Mesendoderm (in vitro differentiated cells): ENCODE data around the gene RIOK3.

Experiments
- DNase-seq: peaks from one replicate; pipeline ENCODE4 v3.0.0; 2013
- H2AK5ac ChIP-seq: 2 replicates; pipeline ENCODE4 v1.6.1; 2013; ENCODE audit warnings: low read length, inconsistent platforms
- H2BK120ac ChIP-seq: 2 replicates; pipeline ENCODE4 v1.6.1; 2013; ENCODE audit warnings: low read depth, mild to moderate bottlenecking, low read length, moderate library complexity, mixed read lengths
- H2BK15ac ChIP-seq: replicated peaks from 2 replicates; pipeline ENCODE4 v1.6.1; 2013; ENCODE audit warnings: low read depth, mild to moderate bottlenecking, moderate library complexity
- H2BK5ac ChIP-seq: 2 replicates; pipeline ENCODE4 v1.6.1; 2013; ENCODE audit warnings: low read length, inconsistent platforms
- H3K18ac ChIP-seq: 2 replicates; pipeline ENCODE4 v1.6.1; 2013; ENCODE audit warnings: mild to moderate bottlenecking, low read length, mixed read lengths
- H3K23ac ChIP-seq: one replicate; pipeline ENCODE4 v1.6.1; 2013; ENCODE audit warnings: low read length
- H3K27ac ChIP-seq: 2 replicates; pipeline ENCODE4 v1.5.1; 2013; ENCODE audit warnings: low read depth, mild to moderate bottlenecking, inconsistent platforms, low read length, moderate library complexity
- H3K27me3 ChIP-seq: 2 replicates; pipeline ENCODE4 v1.6.1; 2013; ENCODE audit warnings: low read length, control low read depth, mild to moderate bottlenecking, inconsistent platforms; ENCODE audit not compliant: insufficient read depth, poor library complexity
- H3K36me3 ChIP-seq: 2 replicates; pipeline ENCODE4 v1.6.1; 2013; ENCODE audit warnings: low read length, inconsistent platforms; ENCODE audit not compliant: control insufficient read depth, insufficient read depth
- H3K4ac ChIP-seq: one replicate; pipeline ENCODE4 v1.6.1; 2013; ENCODE audit warnings: low read depth, mild to moderate bottlenecking, low read length, moderate library complexity
- H3K4me1 ChIP-seq: 2 replicates; pipeline ENCODE4 v1.6.1; 2013; ENCODE audit warnings: low read depth, low read length, inconsistent platforms; ENCODE audit not compliant: control insufficient read depth
- H3K4me2 ChIP-seq: 2 replicates; pipeline ENCODE4 v1.6.1; 2013; ENCODE audit warnings: low read length
- H3K4me3 ChIP-seq: 2 replicates; pipeline ENCODE4 v1.5.1; 2013; ENCODE audit warnings: mild to moderate bottlenecking, low read length
- H3K56ac ChIP-seq: one replicate; pipeline ENCODE4 v1.6.1; 2013; ENCODE audit warnings: low read length
- H3K79me1 ChIP-seq: 2 replicates; pipeline ENCODE4 v1.6.1; 2013; ENCODE audit warnings: low read length, inconsistent platforms
- H3K79me2 ChIP-seq: 2 replicates; pipeline ENCODE4 v1.6.1; 2013; ENCODE audit warnings: mild to moderate bottlenecking, low read length; ENCODE audit not compliant: control insufficient read depth, insufficient read depth
- H3K9ac ChIP-seq: 2 replicates; pipeline ENCODE4 v1.6.1; 2013; ENCODE audit warnings: low read length, inconsistent platforms
- H4K5ac ChIP-seq: one replicate; pipeline ENCODE4 v1.6.1; 2013; ENCODE audit warnings: low read length
- H4K8ac ChIP-seq: one replicate; pipeline ENCODE4 v1.6.1; 2013; ENCODE audit warnings: low read depth, mild to moderate bottlenecking, control low read depth, low read length, moderate library complexity
- WGBS: extraction: QIAGEN DNeasy Blood & Tissue Kit; methylation state at CpG from one replicate; pipeline ENCODE4 v1.1.7; 2013; ENCODE audit warnings: low lambda C conversion rate, missing lambda C conversion rate; ENCODE audit not compliant: insufficient coverage; ENCODE audit errors: extremely low coverage; 5-methylcytosine and 5-hydroxymethylcytosine counted together

Gene RIOK3

GRCh38 chr18:23415515-23415914 is 37.6 kb upstream of the RIOK3 start:
- Histone ChIP-seq H3K23ac (no peak overlapping the region), H3K4me2 (no peak overlapping the region), H3K4me3 (no peak overlapping the region), H2BK15ac (no peak overlapping the region), H3K36me3 (no peaks in the 10 kb centered on the region), H2BK120ac (no peak overlapping the region), H3K4ac (no peak overlapping the region), H2AK5ac (no peak overlapping the region), H3K27ac (no peak overlapping the region), H3K79me1 (no peaks in the 10 kb centered on the region), H3K4me1 (no peaks in the 10 kb centered on the region), H3K18ac (no peak overlapping the region), H3K9ac (no peak overlapping the region), H2BK5ac (no peak overlapping the region), H4K5ac (no peak overlapping the region), H4K8ac (no peak overlapping the region), H3K27me3 (no peaks in the 10 kb centered on the region), H3K56ac (no peak overlapping the region), H3K79me2 (no peaks in the 10 kb centered on the region)
- DNase-seq: no peak
- WGBS: no CpG with 5 or more reads among the region's 4 CpGs

- Histone ChIP-seq H3K79me1 (no peaks in the 10 kb centered on the region), H3K27me3 (no peaks in the 10 kb centered on the region), H3K18ac (no peak overlapping the region), H3K4ac (no peak overlapping the region), H3K27ac (no peak overlapping the region), H4K5ac (no peak overlapping the region), H3K79me2 (no peaks in the 10 kb centered on the region), H2BK15ac (no peak overlapping the region), H3K36me3 (no peaks in the 10 kb centered on the region), H2BK5ac (no peak overlapping the region), H2AK5ac (no peak overlapping the region), H4K8ac (no peak overlapping the region), H3K9ac (no peak overlapping the region), H3K4me1 (no peaks in the 10 kb centered on the region), H3K23ac (no peak overlapping the region), H3K4me3 (no peak overlapping the region), H3K4me2 (no peak overlapping the region), H3K56ac (no peak overlapping the region), H2BK120ac (no peak overlapping the region)
- DNase-seq: no peak
- WGBS: no CpG with 5 or more reads among the region's 3 CpGs
Measured at GRCh38 chr18:23416298-23416697, 36.8 kb upstream of the RIOK3 start.

DNA sequence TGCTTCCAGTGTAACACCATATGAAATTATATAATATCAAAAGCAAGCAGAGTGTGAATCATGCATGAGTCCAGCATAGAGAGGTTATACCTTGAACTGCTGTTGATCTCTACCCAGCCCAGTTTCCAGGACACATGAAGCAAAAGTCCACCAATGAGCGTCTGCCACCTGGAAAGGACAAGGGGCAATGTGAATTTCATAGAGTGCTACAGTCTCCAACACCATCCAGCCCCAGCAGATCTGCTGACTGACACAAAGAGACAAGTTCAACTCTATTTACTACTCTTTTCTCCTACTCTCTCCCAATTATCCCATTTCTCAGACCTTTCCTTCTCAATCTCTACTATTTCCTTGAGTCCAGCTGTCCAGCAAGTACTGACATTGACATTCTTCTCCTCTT is 31.8 kb upstream of the RIOK3 start:
- Histone ChIP-seq H3K4me3 (no peak overlapping the region), H3K79me1 (no peaks in the 10 kb centered on the region), H2BK120ac (no peak overlapping the region), H3K27ac (no peak overlapping the region), H4K5ac (no peak overlapping the region), H3K4me2 (no peak overlapping the region), H4K8ac (no peak overlapping the region), H2BK5ac (no peak overlapping the region), H3K36me3 (no peaks in the 10 kb centered on the region), H3K18ac (no peak overlapping the region), H3K79me2 (no peaks in the 10 kb centered on the region), H2BK15ac (no peak overlapping the region), H2AK5ac (no peak overlapping the region), H3K27me3 (no peaks in the 10 kb centered on the region), H3K56ac (no peak overlapping the region), H3K4me1 (no peaks in the 10 kb centered on the region), H3K9ac (no peak overlapping the region), H3K23ac (no peak overlapping the region), H3K4ac (no peak overlapping the region)
- DNase-seq: no peak
- WGBS: no CpG with 5 or more reads among the region's 1 CpG

- Histone ChIP-seq H3K9ac (no peak overlapping the region), H3K18ac (no peak overlapping the region), H3K4me2 (no peak overlapping the region), H3K4me1 (no peaks in the 10 kb centered on the region), H2BK120ac (no peak overlapping the region), H3K4ac (no peak overlapping the region), H2BK5ac (no peak overlapping the region), H3K56ac (no peak overlapping the region), H4K8ac (no peak overlapping the region), H3K36me3 (no peaks in the 10 kb centered on the region), H3K79me2 (no peaks in the 10 kb centered on the region), H3K23ac (no peak overlapping the region), H2BK15ac (no peak overlapping the region), H3K27me3 (no peaks in the 10 kb centered on the region), H2AK5ac (no peak overlapping the region), H4K5ac (no peak overlapping the region), H3K27ac (no peak overlapping the region), H3K79me1 (no peaks in the 10 kb centered on the region), H3K4me3 (no peak overlapping the region)
- DNase-seq: no peak
- WGBS: no CpG with 5 or more reads among the region's 4 CpGs
Measured at GRCh38 chr18:23422751-23423418, 30.2 kb upstream of the RIOK3 start.

DNA sequence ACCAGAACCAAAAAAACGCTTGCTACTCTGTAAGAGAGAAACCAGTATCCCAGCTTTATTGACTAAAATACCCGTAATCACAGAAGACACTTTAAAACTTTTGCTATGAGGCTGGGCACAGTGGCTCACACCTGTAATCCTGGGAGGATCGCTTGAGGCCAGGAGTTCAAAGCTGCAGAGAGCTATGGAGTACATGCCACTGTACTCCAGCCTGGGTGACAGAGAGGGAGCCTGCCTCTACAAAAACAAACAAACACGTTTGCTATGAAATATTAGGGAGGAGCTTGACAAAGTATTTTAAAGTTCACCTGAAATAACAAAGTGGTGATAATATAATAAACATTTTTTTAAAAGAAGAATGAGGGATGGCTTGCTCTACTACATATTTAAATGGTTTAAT is 28.5 kb upstream of the RIOK3 start:
- Histone ChIP-seq H2BK15ac (no peak overlapping the region), H2BK5ac (no peak overlapping the region), H3K56ac (no peak overlapping the region), H3K4me2 (no peak overlapping the region), H3K79me1 (no peaks in the 10 kb centered on the region), H3K27ac (no peak overlapping the region), H2AK5ac (no peak overlapping the region), H2BK120ac (no peak overlapping the region), H4K8ac (no peak overlapping the region), H3K4me1 (no peaks in the 10 kb centered on the region), H3K79me2 (no peaks in the 10 kb centered on the region), H3K4ac (no peak overlapping the region), H3K4me3 (no peak overlapping the region), H3K18ac (no peak overlapping the region), H3K9ac (no peak overlapping the region), H3K27me3 (no peaks in the 10 kb centered on the region), H4K5ac (no peak overlapping the region), H3K23ac (no peak overlapping the region), H3K36me3 (no peaks in the 10 kb centered on the region)
- no peak for DNase-seq
- WGBS: no CpG with 5 or more reads among the region's 4 CpGs

- H3K56ac ChIP-seq: no peak overlapping the region
- no peak overlapping the region for H4K8ac ChIP-seq
- H3K27ac ChIP-seq: no peak overlapping the region
- no peaks in the 10 kb centered on the region for H3K4me1 ChIP-seq
- no peak overlapping the region for H2BK15ac ChIP-seq
- no peak for DNase-seq
- H2AK5ac ChIP-seq: no peak overlapping the region
- no peaks in the 10 kb centered on the region for H3K79me2 ChIP-seq
- no peak overlapping the region for H3K9ac ChIP-seq
- no peak overlapping the region for H2BK5ac ChIP-seq
- H3K4me2 ChIP-seq: no peak overlapping the region
- H3K36me3 ChIP-seq: no peaks in the 10 kb centered on the region
- H4K5ac ChIP-seq: no peak overlapping the region
- H3K4ac ChIP-seq: no peak overlapping the region
- H3K23ac ChIP-seq: no peak overlapping the region
- H3K18ac ChIP-seq: no peak overlapping the region
- no peaks in the 10 kb centered on the region for H3K27me3 ChIP-seq
- H3K4me3 ChIP-seq: no peak overlapping the region
- WGBS: no CpG with 5 or more reads among the region's 3 CpGs
- no peaks in the 10 kb centered on the region for H3K79me1 ChIP-seq
- H2BK120ac ChIP-seq: no peak overlapping the region
Measured at GRCh38 chr18:23428821-23429220, 24.3 kb upstream of the RIOK3 start.
